ENCODE measurements around the gene SLC1A7. TPM values are rescaled to one million over a fixed set of nuclear protein-coding genes. Genes with fewer than 3 reads are reported as not detected.

SLC1A7 gene
- total RNA-seq, 1 experiment from 2014 or later: not detected

DNA sequence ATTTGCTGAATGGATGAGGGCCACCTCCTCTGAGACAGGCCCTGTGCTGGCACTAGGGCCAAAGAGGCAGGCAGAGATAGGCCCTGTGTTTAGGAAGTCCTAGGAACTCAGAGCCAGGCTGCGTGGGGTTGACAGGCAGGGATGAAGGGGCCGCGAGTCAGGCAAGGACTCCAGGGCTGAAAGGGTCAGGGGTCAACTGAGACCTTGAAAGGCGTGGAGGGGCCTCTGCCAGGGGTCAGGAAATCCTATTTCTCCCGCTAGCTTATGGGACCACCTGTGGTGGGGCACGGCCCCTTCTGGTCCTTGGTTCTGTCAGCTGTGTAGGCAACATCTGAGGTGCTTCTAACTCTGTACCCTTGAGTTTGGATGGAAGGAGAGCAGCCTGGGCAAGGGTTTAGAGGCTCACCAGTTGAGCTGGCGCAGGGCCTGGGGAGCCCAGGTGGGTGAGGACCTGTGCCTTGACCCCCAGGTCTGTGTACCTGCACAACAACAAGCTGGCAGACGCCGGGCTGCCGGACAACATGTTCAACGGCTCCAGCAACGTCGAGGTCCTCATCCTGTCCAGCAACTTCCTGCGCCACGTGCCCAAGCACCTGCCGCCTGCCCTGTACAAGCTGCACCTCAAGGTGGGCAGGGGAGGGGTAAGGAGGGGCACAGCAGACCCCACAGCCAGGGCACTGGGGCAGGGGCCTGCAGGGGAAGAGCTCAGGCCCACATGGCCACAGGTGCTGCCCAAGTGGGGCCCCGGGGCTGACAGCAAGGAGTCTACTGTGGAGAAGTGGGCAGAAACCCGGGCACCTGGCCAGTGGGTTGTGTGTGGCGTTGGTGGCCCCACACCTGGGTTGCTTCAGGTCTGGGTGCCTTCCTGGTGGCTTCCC, 65.5 kb downstream of the SLC1A7 start (continued):
- TF ChIP-seq, protein P1, sequence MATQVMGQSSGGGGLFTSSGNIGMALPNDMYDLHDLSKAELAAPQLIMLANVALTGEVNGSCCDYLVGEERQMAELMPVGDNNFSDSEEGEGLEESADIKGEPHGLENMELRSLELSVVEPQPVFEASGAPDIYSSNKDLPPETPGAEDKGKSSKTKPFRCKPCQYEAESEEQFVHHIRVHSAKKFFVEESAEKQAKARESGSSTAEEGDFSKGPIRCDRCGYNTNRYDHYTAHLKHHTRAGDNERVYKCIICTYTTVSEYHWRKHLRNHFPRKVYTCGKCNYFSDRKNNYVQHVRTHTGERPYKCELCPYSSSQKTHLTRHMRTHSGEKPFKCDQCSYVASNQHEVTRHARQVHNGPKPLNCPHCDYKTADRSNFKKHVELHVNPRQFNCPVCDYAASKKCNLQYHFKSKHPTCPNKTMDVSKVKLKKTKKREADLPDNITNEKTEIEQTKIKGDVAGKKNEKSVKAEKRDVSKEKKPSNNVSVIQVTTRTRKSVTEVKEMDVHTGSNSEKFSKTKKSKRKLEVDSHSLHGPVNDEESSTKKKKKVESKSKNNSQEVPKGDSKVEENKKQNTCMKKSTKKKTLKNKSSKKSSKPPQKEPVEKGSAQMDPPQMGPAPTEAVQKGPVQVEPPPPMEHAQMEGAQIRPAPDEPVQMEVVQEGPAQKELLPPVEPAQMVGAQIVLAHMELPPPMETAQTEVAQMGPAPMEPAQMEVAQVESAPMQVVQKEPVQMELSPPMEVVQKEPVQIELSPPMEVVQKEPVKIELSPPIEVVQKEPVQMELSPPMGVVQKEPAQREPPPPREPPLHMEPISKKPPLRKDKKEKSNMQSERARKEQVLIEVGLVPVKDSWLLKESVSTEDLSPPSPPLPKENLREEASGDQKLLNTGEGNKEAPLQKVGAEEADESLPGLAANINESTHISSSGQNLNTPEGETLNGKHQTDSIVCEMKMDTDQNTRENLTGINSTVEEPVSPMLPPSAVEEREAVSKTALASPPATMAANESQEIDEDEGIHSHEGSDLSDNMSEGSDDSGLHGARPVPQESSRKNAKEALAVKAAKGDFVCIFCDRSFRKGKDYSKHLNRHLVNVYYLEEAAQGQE (IDR thresholded peaks at IDR 0.05; ENCODE audit: low read depth): no peak
- TF ChIP-seq RAD21 (IDR thresholded peaks at IDR 0.05; ENCODE audit: low read depth) (no peak), EZH2phosphoT487 (IDR thresholded peaks at IDR 0.05; ENCODE audit: borderline replicate concordance) (no peak)
- TF ChIP-seq, protein P2, sequence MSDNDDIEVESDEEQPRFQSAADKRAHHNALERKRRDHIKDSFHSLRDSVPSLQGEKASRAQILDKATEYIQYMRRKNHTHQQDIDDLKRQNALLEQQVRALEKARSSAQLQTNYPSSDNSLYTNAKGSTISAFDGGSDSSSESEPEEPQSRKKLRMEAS (IDR thresholded peaks at IDR 0.05): no peak

GRCh38 chr1:53076165-53076564, 66.3 kb downstream of the SLC1A7 start:
- intact Hi-C loops (cut with micrococcal nuclease): no loop called here
- no TSS peak for BruUV-seq (replicated peaks)
- DNase-seq (ENCODE audit: low read depth, low spot score) (no peak), ATAC-seq (no peak)
- Histone ChIP-seq H3K4me2 (ENCODE audit: low read length) (no peak overlapping the region), H3K9me3 (ENCODE audit: control insufficient read depth in 1 of 2, insufficient read depth in 1 of 2, low read depth in 1 of 2, low read length in 2 of 2) (no peaks in the 10 kb centered on the region), H4K20me1 (ENCODE audit: insufficient read depth) (no peaks in the 10 kb centered on the region), H3K4me1 (ENCODE audit: control insufficient read depth in 1 of 2, insufficient read depth in 2 of 2, low read length in 2 of 2) (no peaks in the 10 kb centered on the region), H3K9ac (ENCODE audit: low read length) (no peak overlapping the region), H3K4me3 (replicated peaks in 1 of 2; ENCODE audit: low read depth in 1 of 2, low read length in 2 of 2) (no peak overlapping the region), H3K36me3 (ENCODE audit: control insufficient read depth in 1 of 2, insufficient read depth in 2 of 2, low read length in 2 of 2) (no peaks in the 10 kb centered on the region), H3K79me2 (ENCODE audit: insufficient read depth, low read length) (no peaks in the 10 kb centered on the region), H3K27ac (ENCODE audit: low read depth, low read length) (no peak overlapping the region), H3K27me3 (ENCODE audit: insufficient read depth, low read length) (no peaks in the 10 kb centered on the region), H2AFZ (ENCODE audit: low read depth, low read length, poor library complexity, severe bottlenecking) (no peak overlapping the region), H3K9me2 (ENCODE audit: insufficient read depth) (no peaks in the 10 kb centered on the region)
- POLR2A ChIA-PET: no interaction called here
- RAD21 ChIA-PET (ENCODE audit: low non-redundant PET in 1 of 2, low total read pairs in 2 of 2, uncharacterized antibody in 2 of 2, unreplicated experiment in 2 of 2): no interaction called here
- TF ChIP-seq JUND (IDR thresholded peaks at IDR 0.05): no peak
- no peak for TF ChIP-seq SRF (IDR thresholded peaks at IDR 0.05; ENCODE audit: low read depth)
- no peak for TF ChIP-seq CBX3 (IDR thresholded peaks at IDR 0.05; ENCODE audit: low read depth)
- TF ChIP-seq, protein P2 (IDR thresholded peaks at IDR 0.05): no peak
- no peak for TF ChIP-seq SIN3A (IDR thresholded peaks at IDR 0.05; ENCODE audit: low read depth)
- no peak for TF ChIP-seq CTCF (IDR thresholded peaks at IDR 0.05 in 2 of 3, conservative IDR thresholded peaks at IDR 0.05 in 1 of 3; ENCODE audit: borderline replicate concordance in 1 of 3, insufficient read depth in 1 of 3, low read depth in 2 of 3, low read length in 2 of 3)
- TF ChIP-seq ZFX (IDR thresholded peaks at IDR 0.05): no peak
- no peak for TF ChIP-seq EGR1 (IDR thresholded peaks at IDR 0.05; ENCODE audit: low read depth)
- CTCF ChIA-PET: no interaction called here

Measured in HCT116 (cell line).